ENCODE results near the gene CD248.

DNA sequence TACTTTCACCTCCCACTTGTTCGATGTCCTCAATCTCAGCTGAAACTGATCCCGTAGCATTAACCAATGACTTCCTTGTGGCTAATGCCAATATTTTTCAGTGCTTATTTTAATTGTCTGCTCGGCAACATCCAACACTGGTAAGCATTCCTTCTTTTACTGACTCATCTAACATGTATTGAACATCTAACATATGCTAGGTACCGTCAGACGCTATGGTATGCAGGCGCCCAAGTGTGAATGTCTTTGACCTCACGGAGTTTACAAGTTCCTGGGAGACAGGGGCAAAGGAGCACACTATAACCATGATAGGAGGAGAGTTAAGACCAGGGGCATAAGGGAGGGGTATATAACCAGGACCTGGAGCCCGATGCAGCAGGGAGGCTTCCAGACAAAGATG is 26.3 kb upstream of the CD248 start:
- TF ChIP-seq, protein P1, sequence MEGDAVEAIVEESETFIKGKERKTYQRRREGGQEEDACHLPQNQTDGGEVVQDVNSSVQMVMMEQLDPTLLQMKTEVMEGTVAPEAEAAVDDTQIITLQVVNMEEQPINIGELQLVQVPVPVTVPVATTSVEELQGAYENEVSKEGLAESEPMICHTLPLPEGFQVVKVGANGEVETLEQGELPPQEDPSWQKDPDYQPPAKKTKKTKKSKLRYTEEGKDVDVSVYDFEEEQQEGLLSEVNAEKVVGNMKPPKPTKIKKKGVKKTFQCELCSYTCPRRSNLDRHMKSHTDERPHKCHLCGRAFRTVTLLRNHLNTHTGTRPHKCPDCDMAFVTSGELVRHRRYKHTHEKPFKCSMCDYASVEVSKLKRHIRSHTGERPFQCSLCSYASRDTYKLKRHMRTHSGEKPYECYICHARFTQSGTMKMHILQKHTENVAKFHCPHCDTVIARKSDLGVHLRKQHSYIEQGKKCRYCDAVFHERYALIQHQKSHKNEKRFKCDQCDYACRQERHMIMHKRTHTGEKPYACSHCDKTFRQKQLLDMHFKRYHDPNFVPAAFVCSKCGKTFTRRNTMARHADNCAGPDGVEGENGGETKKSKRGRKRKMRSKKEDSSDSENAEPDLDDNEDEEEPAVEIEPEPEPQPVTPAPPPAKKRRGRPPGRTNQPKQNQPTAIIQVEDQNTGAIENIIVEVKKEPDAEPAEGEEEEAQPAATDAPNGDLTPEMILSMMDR (IDR thresholded peaks at IDR 0.05) = no peak
- no peak for TF ChIP-seq ZFX (IDR thresholded peaks at IDR 0.05; ENCODE audit: borderline replicate concordance)
